ENCODE measurements around the gene HSD17B7. TPM values are rescaled to one million over a fixed set of nuclear protein-coding genes. Genes with fewer than 3 reads are reported as not detected.

Gene HSD17B7
- total RNA-seq, 1 experiment from 2014 or later: 55.6 TPM

DNA sequence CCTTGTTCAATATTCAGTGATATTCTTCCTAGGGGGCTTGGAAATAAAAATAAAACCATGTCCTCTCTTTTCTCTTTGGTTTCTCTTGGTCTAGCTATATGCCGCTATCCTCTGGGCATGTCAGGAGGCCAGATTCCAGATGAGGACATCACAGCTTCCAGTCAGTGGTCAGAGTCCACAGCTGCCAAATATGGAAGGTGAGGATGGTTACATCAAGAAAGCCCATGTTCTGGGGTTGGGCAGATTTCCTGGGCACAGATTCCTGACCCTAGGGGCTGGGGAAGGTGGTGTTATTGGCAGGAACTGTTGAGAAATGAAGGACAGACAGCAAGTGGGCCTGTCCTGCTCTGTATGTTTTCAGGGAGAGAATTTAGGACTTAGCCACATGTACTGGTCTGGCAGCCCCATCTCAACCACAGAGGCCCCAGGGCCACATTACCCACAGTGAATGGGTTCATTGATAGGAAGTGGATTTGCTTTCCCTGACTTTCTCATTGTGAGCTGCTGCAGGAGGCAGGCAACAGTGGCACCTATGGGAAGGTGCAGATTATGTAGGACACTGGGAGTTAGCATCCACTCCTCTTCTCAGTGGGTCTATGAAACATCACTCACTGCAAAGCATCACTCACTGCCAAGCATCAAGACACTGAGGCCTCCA is 37.4 kb upstream of the HSD17B7 start:
- intact Hi-C loops (cut with micrococcal nuclease; ENCODE audit: unreplicated experiment): no loop called here
- H3K27me3 ChIP-seq (replicated peaks; ENCODE audit: insufficient read depth, low read depth, low read length, poor library complexity): no peaks in the 10 kb centered on the region
- peaks cover 49% of the 10 kb centered on the region for H3K36me3 ChIP-seq (ENCODE audit: insufficient read depth, low read length, poor library complexity, severe bottlenecking)
- no peaks in the 10 kb centered on the region for H3K9me3 ChIP-seq (ENCODE audit: low read depth, low read length, poor library complexity, severe bottlenecking)
- H3K4me1 ChIP-seq (ENCODE audit: insufficient read depth, low read length, poor library complexity, severe bottlenecking): peaks cover 21% of the 10 kb centered on the region
- no peak overlapping the region for H3K4me3 ChIP-seq (ENCODE audit: low read depth, low read length, poor library complexity, severe bottlenecking)
- ChIA-PET POLR2A (ENCODE audit: low non-redundant PET) (no interaction called here), CTCF (no interaction called here)
- no peak overlapping the region for H3K27ac ChIP-seq (ENCODE audit: low read depth, low read length, poor library complexity, severe bottlenecking)
- TF ChIP-seq EZH2 (IDR thresholded peaks at IDR 0.05; ENCODE audit: borderline replicate concordance, low read depth, low read length, poor library complexity, severe bottlenecking): no peak
- TF ChIP-seq, protein P1, sequence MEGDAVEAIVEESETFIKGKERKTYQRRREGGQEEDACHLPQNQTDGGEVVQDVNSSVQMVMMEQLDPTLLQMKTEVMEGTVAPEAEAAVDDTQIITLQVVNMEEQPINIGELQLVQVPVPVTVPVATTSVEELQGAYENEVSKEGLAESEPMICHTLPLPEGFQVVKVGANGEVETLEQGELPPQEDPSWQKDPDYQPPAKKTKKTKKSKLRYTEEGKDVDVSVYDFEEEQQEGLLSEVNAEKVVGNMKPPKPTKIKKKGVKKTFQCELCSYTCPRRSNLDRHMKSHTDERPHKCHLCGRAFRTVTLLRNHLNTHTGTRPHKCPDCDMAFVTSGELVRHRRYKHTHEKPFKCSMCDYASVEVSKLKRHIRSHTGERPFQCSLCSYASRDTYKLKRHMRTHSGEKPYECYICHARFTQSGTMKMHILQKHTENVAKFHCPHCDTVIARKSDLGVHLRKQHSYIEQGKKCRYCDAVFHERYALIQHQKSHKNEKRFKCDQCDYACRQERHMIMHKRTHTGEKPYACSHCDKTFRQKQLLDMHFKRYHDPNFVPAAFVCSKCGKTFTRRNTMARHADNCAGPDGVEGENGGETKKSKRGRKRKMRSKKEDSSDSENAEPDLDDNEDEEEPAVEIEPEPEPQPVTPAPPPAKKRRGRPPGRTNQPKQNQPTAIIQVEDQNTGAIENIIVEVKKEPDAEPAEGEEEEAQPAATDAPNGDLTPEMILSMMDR (conservative IDR thresholded peaks at IDR 0.05; ENCODE audit: low read depth, low read length): no peak
- no peak for DNase-seq (ENCODE audit: low spot score)
- no TSS peak for BruUV-seq (replicated peaks)

DNA sequence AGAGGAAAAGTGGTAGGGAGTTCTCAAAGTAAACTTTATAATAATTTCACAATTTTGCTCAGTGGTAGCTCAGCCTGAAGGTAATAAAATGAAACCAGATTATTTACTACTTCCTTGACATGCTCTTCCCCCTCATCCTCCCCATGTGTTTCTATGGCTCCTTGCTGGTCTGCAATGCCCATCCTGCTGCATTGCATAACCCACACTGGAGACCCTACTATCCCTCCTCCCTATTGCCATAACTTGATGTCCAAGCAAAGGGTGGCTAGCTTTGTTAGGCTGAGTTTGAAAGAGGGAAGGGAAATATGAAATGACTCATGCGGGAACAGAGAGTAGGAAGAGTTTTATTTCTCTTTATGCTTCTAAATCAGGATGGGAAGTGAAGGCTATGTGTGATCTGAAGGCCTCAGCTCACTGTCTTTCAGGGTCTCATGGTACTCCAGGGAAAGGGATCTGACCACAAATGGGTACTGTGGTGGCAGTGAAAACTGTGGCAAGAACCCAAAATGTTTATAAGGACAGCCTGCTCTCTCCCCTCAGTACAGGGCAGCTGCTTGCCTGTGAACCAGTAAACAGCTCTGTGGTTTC is 36.4 kb upstream of the HSD17B7 start:
- no TSS peak for BruUV-seq (replicated peaks)
- no peak overlapping the region for H3K27ac ChIP-seq (ENCODE audit: low read depth, low read length, poor library complexity, severe bottlenecking)
- no peak for TF ChIP-seq EZH2 (IDR thresholded peaks at IDR 0.05; ENCODE audit: borderline replicate concordance, low read depth, low read length, poor library complexity, severe bottlenecking)
- TF ChIP-seq, protein P1 (conservative IDR thresholded peaks at IDR 0.05; ENCODE audit: low read depth, low read length): no peak
- ChIA-PET CTCF (no interaction called here), POLR2A (ENCODE audit: low non-redundant PET) (no interaction called here)
- H3K9me3 ChIP-seq (ENCODE audit: low read depth, low read length, poor library complexity, severe bottlenecking): no peaks in the 10 kb centered on the region
- no peak overlapping the region for H3K4me3 ChIP-seq (ENCODE audit: low read depth, low read length, poor library complexity, severe bottlenecking)
- intact Hi-C loops (cut with micrococcal nuclease; ENCODE audit: unreplicated experiment): no loop called here
- H3K4me1 ChIP-seq (ENCODE audit: insufficient read depth, low read length, poor library complexity, severe bottlenecking): peaks cover 21% of the 10 kb centered on the region
- no peaks in the 10 kb centered on the region for H3K27me3 ChIP-seq (replicated peaks; ENCODE audit: insufficient read depth, low read depth, low read length, poor library complexity)
- peaks cover 59% of the 10 kb centered on the region for H3K36me3 ChIP-seq (ENCODE audit: insufficient read depth, low read length, poor library complexity, severe bottlenecking)
- no peak for DNase-seq (ENCODE audit: low spot score)

DNA sequence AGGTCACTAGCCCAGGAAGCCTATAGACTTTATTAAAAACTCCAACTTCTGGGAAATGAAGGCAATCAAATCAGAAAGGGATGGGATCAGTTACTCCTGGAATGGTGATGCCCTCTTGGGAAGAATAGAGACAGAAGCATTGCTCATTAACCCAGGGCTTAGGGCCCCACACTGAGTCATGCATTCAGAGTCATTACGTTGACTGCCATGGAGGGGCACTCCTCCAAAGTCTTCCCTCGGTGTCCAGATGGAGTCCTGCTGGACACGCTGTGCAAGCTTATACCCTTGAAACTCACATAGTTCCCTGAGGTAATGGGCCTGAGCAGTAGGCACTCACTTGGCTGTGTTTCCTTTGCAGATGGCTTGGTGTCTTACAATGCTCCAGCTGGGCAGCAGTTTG is 35.2 kb upstream of the HSD17B7 start:
- peaks cover 21% of the 10 kb centered on the region for H3K4me1 ChIP-seq (ENCODE audit: insufficient read depth, low read length, poor library complexity, severe bottlenecking)
- TF ChIP-seq EZH2 (IDR thresholded peaks at IDR 0.05; ENCODE audit: borderline replicate concordance, low read depth, low read length, poor library complexity, severe bottlenecking): no peak
- TF ChIP-seq, protein P1 (conservative IDR thresholded peaks at IDR 0.05; ENCODE audit: low read depth, low read length): no peak
- peaks cover 70% of the 10 kb centered on the region for H3K36me3 ChIP-seq (ENCODE audit: insufficient read depth, low read length, poor library complexity, severe bottlenecking)
- BruUV-seq (replicated peaks): no TSS peak
- H3K9me3 ChIP-seq (ENCODE audit: low read depth, low read length, poor library complexity, severe bottlenecking): no peaks in the 10 kb centered on the region
- no peak overlapping the region for H3K27ac ChIP-seq (ENCODE audit: low read depth, low read length, poor library complexity, severe bottlenecking)
- H3K27me3 ChIP-seq (replicated peaks; ENCODE audit: insufficient read depth, low read depth, low read length, poor library complexity): no peaks in the 10 kb centered on the region
- ChIA-PET POLR2A (ENCODE audit: low non-redundant PET) (no interaction called here), CTCF (no interaction called here)
- intact Hi-C loops (cut with micrococcal nuclease; ENCODE audit: unreplicated experiment): no loop called here
- DNase-seq (ENCODE audit: low spot score): no peak
- H3K4me3 ChIP-seq (ENCODE audit: low read depth, low read length, poor library complexity, severe bottlenecking): no peak overlapping the region
